GM12891 (cell line): Measurements from ENCODE around the gene ACAD9.

Source experiments
- PAX5 ChIP-seq: IDR thresholded peaks from 2 replicates; pipeline ENCODE4 v1.6.1; 2011; ENCODE audit warnings: low read length, moderate library complexity, mild to moderate bottlenecking; ENCODE audit not compliant: insufficient read depth, severe bottlenecking
- POLR2A ChIP-seq: IDR thresholded peaks from 2 replicates; pipeline ENCODE4 v1.6.1; 2011; ENCODE audit warnings: low read depth, low read length, control low read depth
- POLR2AphosphoS5 ChIP-seq: IDR thresholded peaks from 2 replicates; pipeline ENCODE4 v1.6.1; 2011; ENCODE audit warnings: low read depth, low read length, control low read depth
- POU2F2 ChIP-seq: IDR thresholded peaks from 2 replicates; pipeline ENCODE4 v1.6.1; 2011; ENCODE audit warnings: low read depth, mild to moderate bottlenecking, control low read depth, low read length, moderate library complexity
- SPI1 ChIP-seq: IDR thresholded peaks from 2 replicates; pipeline ENCODE4 v1.6.1; 2011; ENCODE audit warnings: low read depth, low read length, control low read depth
- TAF1 ChIP-seq: IDR thresholded peaks from 2 replicates; pipeline ENCODE4 v1.6.1; 2011; ENCODE audit warnings: low read depth, low read length, control low read depth

DNA sequence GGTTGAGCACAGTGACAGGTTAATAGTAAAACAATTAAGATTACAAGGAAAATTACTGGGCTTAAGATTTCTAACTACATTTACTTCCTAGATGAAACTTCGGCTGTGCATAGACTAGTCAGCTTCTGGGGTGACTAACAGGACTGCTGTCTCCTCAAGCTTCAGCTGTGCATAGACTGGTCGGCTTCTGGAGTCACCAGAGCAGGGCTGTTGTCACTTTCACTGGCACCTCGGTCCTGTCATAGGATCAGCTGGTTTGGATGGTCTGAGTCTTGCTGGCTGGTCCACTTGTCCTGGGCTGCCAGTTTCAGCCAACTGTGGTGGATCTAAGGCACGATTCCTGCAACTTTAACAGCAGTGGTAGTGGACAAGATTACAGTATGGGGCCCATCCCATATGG, 23.9 kb upstream of the ACAD9 start:
- TF ChIP-seq POLR2AphosphoS5 (no peak), POLR2A (no peak), TAF1 (no peak), POU2F2 (no peak), SPI1 (no peak), PAX5 (no peak)
